SU-DHL-6 (cell line): ENCODE measurements around the gene MICAL3.

ENCODE experiments used
- EZH2phosphoT487 ChIP-seq: fragments of 200-600 bp; sonication (generic), shearing (Covaris generic); conservative IDR thresholded peaks from 2 replicates; pipeline ENCODE4 v1.6.1; 2018; ENCODE audit warnings: mild to moderate bottlenecking, antibody characterized with exemption, low read length, moderate library complexity, mixed read lengths
- TF ChIP-seq, protein P1 (sequence below): fragments of 200-600 bp; sonication (generic); IDR thresholded peaks from one replicate; pipeline ENCODE4 v1.5.1; 2017; ENCODE audit warnings: antibody characterized with exemption, mild to moderate bottlenecking, low read length, moderate library complexity; ENCODE audit not compliant: insufficient read depth, poor library complexity, severe bottlenecking

DNA sequence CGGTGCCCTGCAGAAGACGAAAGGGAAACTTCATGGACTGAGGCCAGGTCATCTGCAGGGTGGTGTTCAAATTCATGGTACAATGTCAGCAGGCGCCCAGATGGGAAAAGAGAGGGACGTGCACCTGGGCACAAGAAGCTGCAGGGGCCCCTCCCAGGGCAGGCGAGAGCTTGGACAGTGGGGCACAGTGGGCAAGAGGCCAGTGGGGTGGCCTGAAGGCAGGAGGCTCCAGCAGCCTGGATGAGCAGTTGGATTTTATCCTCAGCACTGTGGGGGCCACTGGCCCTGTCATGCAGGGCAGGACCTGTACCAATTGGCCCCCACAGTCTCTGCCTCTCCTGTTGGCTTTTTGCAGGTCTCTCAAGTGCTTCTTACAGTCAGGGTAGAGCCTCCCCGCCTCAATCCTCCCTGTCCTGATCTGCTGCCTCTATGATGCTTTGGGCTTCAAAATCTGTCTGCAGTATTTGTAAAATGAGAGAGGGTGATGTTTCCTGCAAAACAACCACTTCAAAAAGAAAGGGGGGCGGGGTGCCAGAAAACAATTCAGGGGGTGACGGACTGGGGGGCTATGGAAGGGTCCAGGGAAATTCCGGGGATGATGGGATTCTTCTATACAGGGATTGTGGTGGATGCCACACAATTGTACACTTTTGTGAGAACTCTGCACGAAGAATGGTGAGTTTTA is 248.4 kb downstream of the MICAL3 start:
- TF ChIP-seq, protein P1, sequence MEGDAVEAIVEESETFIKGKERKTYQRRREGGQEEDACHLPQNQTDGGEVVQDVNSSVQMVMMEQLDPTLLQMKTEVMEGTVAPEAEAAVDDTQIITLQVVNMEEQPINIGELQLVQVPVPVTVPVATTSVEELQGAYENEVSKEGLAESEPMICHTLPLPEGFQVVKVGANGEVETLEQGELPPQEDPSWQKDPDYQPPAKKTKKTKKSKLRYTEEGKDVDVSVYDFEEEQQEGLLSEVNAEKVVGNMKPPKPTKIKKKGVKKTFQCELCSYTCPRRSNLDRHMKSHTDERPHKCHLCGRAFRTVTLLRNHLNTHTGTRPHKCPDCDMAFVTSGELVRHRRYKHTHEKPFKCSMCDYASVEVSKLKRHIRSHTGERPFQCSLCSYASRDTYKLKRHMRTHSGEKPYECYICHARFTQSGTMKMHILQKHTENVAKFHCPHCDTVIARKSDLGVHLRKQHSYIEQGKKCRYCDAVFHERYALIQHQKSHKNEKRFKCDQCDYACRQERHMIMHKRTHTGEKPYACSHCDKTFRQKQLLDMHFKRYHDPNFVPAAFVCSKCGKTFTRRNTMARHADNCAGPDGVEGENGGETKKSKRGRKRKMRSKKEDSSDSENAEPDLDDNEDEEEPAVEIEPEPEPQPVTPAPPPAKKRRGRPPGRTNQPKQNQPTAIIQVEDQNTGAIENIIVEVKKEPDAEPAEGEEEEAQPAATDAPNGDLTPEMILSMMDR = no peak
- no peak for TF ChIP-seq EZH2phosphoT487
